Lower leg skin (tissue), 4 donors: ENCODE data around the gene CER1. TPM values are rescaled to one million over a fixed set of nuclear protein-coding genes. Genes with fewer than 3 reads are reported as not detected.

ENCODE experiments used
- DNase-seq, 2 donors: peaks; one replicate each; pipeline ENCODE4 v3.0.0-alpha.2; 2019; ENCODE audit warnings: low spot score in 2 of 2
- H3K4me3 ChIP-seq: fragments of 200-600 bp; sonication (generic); 2 replicates; pipeline ENCODE4 v1.5.1; 2017; ENCODE audit warnings: mild to moderate bottlenecking, low read depth; ENCODE audit not compliant: poor library complexity, severe bottlenecking
- CTCF ChIP-seq, 3 donors: fragments of 450-650 bp; IDR thresholded peaks; one replicate each; pipeline ENCODE4 v1.5.1; 2016; ENCODE audit warnings: antibody characterized with exemption in 3 of 3, mild to moderate bottlenecking in 3 of 3, moderate library complexity in 2 of 3
- POLR2A ChIP-seq, 2 donors: fragments of 450-650 bp; IDR thresholded peaks; one replicate each; pipeline ENCODE4 v1.6.1; 2016 to 2017; ENCODE audit warnings: antibody characterized with exemption in 2 of 2, mild to moderate bottlenecking in 1 of 2, moderate library complexity in 1 of 2
- WGBS, 2 donors: methylation state at CpG; one replicate each; pipeline ENCODE4 v1.1.5; 2018; 5-methylcytosine and 5-hydroxymethylcytosine counted together
- intact Hi-C: fragments of 100-400 bp; cut with DNase I; formaldehyde crosslinking; loops from one replicate; pipeline ENCODE4 v1.15.0; 2023; ENCODE audit warnings: low total_unique reads
- total RNA-seq, 4 donors: library from RNA; depleted of rRNA; stranded (reverse); fragments of >200 nt; gene quantifications; one replicate each; pipeline ENCODE4 v1.1.0, GENCODE V29; 2016

Gene CER1
- total RNA-seq, 4 donors from 2014 or later, result not detected

- no peak for TF ChIP-seq CTCF (IDR thresholded peaks at IDR 0.05)
- no peak for TF ChIP-seq POLR2A (IDR thresholded peaks at IDR 0.05)
- no peak for DNase-seq
- 41 to 43% methylated on average over 9 of the region's 9 CpGs for WGBS, 2 donors
- no peak overlapping the region for H3K4me3 ChIP-seq
- intact Hi-C loops, result no loop called here
Observed at GRCh38 chr9:14749741-14750211, 27.2 kb upstream of the CER1 start.

- 90 to 91% methylated on average over 3 of the region's 3 CpGs for WGBS, 2 donors
Observed at GRCh38 chr9:14748373-14748772, 25.8 kb upstream of the CER1 start.

GRCh38 chr9:14747111-14747510, 24.6 kb upstream of the CER1 start:
- TF ChIP-seq CTCF (IDR thresholded peaks at IDR 0.05) (no peak), POLR2A (IDR thresholded peaks at IDR 0.05) (no peak)
- intact Hi-C loops, result no loop called here
- DNase-seq, result no peak
- no peak overlapping the region for H3K4me3 ChIP-seq

More at GRCh38 chr9:14748373-14748772, 25.8 kb upstream of the CER1 start:
- intact Hi-C loops, result no loop called here
- no peak for TF ChIP-seq POLR2A (IDR thresholded peaks at IDR 0.05)
- TF ChIP-seq CTCF (IDR thresholded peaks at IDR 0.05), result no peak
- no peak for DNase-seq
- H3K4me3 ChIP-seq, result no peak overlapping the region

- H3K4me3 ChIP-seq, result no peak overlapping the region
- DNase-seq, result no peak
- TF ChIP-seq POLR2A (IDR thresholded peaks at IDR 0.05), result no peak
- TF ChIP-seq CTCF (IDR thresholded peaks at IDR 0.05), result no peak
- intact Hi-C loops, result no loop called here
- 87 to 92% methylated on average over 3 of the region's 3 CpGs for WGBS, 2 donors
Observed at GRCh38 chr9:14746626-14747025, 24.1 kb upstream of the CER1 start.

- no peak overlapping the region for H3K4me3 ChIP-seq
- DNase-seq, result no peak
- TF ChIP-seq CTCF (IDR thresholded peaks at IDR 0.05) (no peak), POLR2A (IDR thresholded peaks at IDR 0.05) (no peak)
- intact Hi-C loops, result no loop called here
- 92 to 96% methylated on average over 1 of the region's 1 CpG for WGBS, 2 donors
Observed at GRCh38 chr9:14744768-14745167, 22.2 kb upstream of the CER1 start.

- intact Hi-C loops, result no loop called here
- H3K4me3 ChIP-seq, result no peak overlapping the region
- no peak for DNase-seq
- TF ChIP-seq POLR2A (IDR thresholded peaks at IDR 0.05), result no peak
- no peak for TF ChIP-seq CTCF (IDR thresholded peaks at IDR 0.05)
- WGBS, 2 donors, result 92 to 93% methylated on average over 3 of the region's 3 CpGs
Observed at GRCh38 chr9:14741369-14741768, 18.8 kb upstream of the CER1 start.
